T1000 (cell line): Measurements from ENCODE around the gene ATP1B2.

Source experiments
- DNase-seq: peaks from one replicate; lab custom pipeline; 2025; ENCODE audit warnings: mixed read lengths; lab: John Stamatoyannopoulos, UW

ATP1B2 gene

DNA sequence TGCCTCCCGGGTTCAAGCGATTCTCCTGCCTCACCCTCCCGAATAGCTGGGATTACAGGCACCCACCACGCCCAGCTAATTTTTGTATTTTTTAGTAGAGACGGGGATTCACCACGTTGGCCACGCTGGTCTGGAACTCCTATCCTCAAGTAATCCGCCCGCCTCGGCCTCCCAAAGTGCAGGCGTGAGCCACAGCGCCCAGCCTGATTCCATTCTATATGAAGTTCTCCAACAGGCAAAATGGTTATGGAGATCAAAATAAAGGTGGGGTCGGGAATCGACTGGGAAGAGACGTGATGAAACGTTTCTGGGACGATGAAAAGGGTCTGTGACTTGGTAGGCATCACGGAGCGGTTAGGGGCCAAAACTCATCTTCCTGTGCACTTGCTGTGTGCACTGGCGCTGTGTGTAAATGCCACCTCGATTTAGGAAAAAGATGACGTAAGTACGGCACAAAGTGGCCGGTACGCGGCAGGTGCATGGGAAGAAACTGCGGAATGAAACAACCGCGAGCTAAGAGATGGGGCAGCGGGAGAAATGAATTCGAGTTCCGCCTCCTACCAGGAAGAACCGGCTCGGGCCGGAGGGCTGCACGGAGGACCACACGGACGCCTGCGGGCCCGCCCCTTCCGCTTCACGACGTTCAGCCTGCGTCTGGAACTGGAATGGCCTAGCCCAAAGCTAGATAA is 35.0 kb downstream of the ATP1B2 start:
- DNase-seq = peak; percentile 78

DNA sequence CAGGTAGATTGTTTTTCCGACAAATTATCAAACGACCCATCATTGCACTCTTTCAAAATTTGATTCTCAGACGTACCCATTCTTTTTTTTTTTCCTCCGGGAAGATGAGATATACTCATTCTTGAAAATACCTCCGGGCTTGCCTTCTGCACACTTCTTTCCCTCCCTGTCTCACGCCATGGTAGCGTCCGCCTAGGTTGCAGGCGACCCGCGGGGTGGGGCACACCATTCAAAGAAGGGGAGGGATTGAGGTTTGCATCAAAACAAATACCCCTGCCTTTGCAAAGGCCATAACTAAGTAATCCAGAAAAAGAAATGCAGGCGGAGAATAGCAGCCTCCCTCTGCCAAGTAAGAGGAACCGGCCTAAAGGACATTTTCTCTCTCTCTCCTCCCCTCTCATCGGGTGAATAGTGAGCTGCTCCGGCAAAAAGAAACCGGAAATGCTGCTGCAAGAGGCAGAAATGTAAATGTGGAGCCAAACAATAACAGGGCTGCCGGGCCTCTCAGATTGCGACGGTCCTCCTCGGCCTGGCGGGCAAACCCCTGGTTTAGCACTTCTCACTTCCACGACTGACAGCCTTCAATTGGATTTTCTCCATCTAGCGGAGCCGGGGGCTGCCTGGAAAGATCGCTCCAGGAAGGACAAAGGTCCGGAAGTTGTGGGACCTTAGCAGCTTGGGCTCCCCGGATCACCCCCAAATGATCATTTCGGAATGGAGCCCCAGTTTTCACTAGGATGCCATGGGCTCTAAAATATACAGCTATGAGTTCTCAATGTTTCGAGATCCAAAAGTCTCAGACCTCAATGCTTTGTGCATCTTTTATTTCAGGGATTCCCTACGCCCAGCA is 35.7 kb downstream of the ATP1B2 start:
- peak; percentile 78 for DNase-seq

DNA sequence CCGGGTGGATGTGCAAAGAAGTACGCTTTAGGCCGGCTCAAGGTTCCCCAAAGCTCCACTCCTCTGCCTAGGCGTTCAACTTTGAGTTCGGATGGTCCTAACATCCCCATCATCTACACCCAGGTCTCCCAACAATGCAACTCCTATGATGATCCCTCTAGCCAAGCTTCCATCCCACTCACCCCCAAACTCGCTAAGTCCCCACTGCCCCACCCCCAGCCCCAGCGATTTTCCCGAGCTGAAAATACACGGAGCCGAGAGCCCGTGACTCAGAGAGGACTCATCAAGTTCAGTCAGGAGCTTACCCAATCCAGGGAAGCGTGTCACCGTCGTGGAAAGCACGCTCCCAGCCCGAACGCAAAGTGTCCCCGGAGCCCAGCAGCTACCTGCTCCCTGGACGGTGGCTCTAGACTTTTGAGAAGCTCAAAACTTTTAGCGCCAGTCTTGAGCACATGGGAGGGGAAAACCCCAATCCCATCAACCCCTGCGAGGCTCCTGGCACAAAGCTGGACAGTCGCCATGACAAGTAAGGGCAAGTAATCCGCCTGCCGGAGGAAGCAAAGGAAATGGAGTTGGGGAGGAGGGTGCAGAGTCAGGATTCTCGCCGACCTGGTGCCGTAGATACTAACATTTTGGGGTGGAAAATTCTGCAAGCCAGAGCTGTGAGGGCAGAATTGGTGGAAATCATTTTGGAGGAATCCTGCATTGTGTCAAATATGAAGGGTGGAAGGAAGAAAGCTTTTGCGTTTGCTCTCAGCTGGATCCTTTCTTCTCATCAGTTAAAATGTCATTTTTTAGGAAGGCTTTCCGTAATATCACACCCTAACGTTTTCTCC is 36.6 kb downstream of the ATP1B2 start, which contains the start of gene TP53:
Gene TP53 (minus strand): TSS at position 419 of the 836 bp plus-strand sequence. CDS start 10,896 bp downstream, outside the sequence.
- peak; percentile 79 for DNase-seq

DNA sequence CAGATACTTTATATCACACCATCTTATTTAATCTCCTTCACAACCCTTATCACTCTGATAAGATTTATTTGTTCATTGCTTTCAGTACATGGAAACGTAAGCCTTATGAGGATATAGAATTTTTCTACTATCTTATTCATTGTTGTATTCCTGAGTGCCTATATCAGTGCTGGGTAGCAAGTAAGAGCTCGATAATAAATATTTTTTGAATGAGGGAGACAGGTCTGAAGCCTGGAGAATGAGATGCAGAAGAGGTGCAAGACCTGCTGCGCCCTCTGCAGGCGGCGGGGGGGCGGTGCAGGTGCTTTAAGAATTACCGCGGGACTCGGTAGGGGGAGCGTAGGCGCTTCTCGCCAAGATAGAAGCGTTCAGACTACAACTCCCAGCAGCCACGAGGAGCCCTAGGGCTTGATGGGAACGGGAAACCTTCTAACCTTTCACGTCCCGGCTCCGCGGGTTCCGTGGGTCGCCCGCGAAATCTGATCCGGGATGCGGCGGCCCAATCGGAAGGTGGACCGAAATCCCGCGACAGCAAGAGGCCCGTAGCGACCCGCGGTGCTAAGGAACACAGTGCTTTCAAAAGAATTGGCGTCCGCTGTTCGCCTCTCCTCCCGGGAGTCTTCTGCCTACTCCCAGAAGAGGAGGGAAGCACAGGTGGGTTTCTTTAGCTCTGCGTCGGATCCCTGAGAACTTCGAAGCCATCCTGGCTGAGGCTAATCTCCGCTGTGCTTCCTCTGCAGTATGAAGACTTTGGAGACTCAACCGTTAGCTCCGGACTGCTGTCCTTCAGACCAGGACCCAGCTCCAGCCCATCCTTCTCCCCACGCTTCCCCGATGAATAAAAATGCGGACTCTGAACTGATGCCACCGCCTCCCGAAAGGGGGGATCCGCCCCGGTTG is 37.4 kb downstream of the ATP1B2 start, which contains the start of gene WRAP53:
Gene WRAP53 (plus strand): TSS at position 570 of the 900 bp plus-strand sequence. CDS start 172 bp downstream, at position 742.
- DNase-seq = peak; percentile 99

DNA sequence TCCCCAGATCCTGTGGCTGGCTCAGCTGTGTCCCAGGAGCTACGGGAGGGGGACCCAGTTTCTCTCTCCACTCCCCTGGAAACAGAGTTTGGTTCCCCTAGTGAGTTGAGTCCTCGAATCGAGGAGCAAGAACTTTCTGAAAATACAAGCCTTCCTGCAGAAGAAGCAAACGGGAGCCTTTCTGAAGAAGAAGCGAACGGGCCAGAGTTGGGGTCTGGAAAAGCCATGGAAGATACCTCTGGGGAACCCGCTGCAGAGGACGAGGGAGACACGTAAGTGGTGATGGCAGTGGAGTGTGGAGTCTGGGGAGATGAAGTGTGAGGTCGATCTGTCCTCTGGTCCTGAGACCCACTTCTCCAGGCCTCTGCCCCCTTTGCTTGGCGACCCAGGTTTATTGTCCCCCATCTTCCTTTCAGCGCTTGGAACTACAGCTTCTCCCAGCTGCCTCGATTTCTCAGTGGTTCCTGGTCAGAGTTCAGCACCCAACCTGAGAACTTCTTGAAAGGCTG is 38.1 kb downstream of the ATP1B2 start:
- no peak for DNase-seq

DNA sequence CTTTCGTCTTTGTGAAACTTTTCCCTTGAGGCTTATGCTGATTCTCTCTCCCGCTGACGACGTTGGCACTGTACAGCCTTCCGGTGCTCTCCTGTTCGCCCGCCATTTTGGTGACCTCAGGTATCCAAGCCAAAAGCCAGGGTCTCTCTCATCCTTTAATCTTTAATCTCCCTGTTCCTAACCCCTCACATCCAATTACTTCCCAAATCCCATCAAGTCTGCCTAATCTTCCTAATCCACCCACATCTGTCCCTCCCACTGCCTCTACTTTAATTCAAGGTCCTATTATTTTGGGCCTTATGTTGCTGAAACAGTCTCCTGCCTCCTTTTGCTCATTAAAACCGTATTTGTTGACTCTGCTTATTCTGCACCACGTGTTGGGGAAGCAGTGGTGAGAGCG is 44.9 kb downstream of the ATP1B2 start:
- DNase-seq = no peak

DNA sequence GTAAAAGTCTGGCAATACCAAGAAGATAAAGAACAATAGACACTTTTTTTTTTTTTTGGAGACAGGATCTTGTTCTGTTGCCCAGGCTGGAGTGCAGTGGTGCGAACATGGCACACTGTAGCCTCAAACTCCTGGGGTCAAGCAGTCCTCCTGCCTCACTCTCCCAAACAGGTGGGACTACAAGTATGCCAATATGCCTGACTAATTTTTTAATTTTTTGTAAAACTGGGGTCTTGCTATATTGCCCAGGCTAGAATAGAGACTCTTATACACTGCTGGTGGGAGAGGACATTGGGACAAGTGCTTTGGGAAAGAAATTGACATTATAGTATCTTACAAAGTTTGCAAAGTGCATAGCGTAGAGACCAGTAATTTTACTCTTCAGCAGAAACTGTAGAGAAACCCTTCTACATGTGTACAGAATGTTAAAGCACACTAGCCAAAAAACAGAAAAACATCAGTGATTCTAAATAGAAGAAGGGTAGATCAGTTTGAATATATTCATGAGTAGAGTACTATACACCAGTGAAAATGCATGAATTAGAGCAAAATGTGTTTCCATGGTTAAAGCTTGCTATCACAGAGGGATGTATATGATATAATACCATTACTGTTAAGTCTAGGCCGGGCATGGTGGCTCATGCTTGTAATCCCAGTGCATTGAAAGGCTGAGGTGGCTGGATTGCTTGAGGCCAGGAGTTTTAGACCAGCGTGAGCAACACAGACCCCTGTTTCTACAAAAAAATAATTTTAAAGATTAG is 47.3 kb downstream of the ATP1B2 start:
- DNase-seq = no peak

DNA sequence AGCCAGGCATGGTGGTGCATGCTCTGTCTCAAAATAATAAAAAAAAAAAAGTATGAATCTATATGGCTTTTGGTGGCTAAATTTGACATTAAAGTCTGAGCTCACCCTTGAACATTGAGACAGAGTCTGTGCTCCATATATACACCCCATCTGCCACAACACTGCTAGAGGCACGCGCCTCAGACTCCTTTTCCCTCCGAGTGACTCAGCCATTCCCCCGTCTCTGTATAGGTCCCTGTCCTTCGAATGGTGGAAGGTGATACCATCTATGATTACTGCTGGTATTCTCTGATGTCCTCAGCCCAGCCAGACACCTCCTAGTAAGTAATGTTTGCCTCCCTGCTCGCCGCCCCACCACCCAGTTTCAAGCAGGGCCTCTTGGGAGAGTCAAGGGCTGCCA is 49.8 kb downstream of the ATP1B2 start:
- no peak for DNase-seq

DNA sequence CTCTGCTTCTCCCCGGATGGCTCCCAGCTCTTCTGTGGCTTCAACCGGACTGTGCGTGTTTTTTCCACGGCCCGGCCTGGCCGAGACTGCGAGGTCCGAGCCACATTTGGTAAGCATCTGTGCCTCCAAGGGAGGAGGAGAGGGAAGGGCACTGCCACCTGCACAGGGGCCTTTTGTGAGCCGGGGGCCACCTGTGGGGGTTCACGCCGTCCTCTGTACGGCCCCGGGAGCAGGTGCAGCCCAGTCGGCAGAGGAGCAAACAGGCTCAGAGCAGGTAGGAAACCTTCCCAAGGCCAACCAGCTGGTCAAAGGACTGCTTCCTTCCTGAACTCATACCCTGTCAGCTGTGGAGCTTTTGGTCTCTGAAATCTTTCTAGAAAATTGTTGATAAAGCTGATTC is 51.0 kb downstream of the ATP1B2 start:
- no peak for DNase-seq

DNA sequence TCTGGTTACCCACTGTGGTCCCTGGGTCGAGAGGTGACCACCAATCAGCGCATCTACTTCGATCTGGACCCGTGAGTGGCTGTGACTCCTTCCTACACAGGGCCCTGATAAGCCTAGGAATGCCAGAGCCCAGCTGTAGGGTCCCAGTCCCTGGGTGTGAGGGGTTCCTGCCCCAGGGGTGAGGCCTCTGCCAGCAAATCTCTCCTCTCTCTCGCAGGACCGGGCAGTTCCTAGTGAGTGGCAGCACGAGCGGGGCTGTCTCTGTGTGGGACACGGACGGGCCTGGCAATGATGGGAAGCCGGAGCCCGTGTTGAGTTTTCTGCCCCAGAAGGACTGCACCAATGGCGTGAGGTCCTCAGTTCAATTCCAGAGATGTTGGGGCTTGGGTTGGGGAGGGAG is 52.0 kb downstream of the ATP1B2 start:
- no peak for DNase-seq

DNA sequence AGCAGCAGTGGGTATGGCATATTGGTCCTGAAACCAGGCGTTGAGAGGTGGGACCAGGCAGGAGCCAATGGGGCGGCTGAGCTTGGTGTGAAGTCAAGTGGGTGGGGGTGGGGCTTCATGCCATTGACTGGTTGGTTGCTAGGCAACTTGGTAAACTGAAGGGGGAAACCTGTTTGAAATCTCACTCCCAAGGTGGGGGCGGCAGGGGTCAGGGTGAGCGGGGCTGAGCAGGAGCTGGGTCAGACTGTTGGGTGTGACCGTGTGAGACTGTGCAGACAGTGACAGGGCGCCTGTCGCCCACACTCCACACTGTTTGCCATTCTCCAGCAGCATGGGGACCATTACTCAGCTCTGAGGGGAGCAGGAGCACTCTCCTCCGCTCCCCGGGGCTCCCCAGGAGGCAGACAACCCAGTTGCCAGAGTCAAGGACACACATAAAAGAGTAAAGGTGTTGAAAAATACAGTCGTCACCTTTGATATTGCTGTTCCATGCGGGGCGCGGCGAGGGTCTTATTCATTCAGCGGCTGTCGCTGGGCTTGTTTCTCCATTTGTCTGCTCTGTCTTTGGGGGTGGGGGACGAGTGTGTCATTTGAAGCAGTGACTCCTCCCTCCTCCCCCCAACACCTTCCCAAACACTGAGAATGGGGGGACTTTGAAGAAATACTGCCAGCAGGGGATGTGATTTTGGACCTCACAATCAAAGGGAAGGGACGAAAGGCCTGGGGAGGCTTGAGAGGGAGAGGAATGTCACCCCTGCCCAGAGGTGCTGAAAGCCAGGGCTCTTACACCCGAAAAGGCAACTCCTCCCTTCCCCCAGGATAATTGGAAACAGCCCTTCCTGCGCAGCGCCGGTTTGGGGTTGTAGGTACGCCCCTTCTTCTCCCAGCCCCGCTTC is 53.1 kb downstream of the ATP1B2 start:
- DNase-seq = no peak

DNA sequence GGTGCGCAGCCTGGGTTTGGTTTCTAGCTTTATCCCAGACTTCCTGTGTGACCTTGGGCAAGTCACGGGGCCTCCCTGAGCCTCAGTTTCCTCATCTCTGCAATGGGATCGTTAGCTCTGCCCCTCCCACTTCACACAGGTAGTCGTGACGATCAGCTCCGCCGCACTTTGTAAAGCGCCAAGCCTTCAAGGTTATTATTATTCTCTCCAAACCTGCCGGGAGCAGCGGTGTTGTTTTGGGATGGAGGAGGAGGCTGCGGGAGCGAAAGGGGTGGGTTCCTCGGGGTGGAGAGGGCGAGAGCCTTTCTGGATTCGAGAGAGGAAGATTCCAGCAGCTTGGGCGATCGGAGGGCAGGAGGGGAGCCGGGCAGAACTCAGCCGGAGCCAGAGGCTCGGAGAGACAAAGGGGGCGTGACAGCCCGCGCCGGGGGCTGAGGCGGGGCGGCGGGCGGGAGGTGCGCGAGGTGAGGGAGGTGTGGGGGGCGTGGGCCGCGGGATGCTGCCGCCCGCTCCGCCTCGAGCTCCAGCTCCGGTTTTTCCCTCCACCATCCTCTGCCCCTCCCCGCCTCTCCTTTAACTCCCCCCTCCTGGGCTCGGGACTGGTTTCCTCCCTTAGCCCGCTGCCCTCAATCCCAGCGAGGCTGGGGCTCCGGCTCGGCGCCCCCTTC is 54.0 kb downstream of the ATP1B2 start, which contains the start of gene EFNB3:
Gene EFNB3 (plus strand): TSS at position 602 of the 668 bp plus-strand sequence. CDS start 397 bp downstream, outside the sequence.
- no peak for DNase-seq

DNA sequence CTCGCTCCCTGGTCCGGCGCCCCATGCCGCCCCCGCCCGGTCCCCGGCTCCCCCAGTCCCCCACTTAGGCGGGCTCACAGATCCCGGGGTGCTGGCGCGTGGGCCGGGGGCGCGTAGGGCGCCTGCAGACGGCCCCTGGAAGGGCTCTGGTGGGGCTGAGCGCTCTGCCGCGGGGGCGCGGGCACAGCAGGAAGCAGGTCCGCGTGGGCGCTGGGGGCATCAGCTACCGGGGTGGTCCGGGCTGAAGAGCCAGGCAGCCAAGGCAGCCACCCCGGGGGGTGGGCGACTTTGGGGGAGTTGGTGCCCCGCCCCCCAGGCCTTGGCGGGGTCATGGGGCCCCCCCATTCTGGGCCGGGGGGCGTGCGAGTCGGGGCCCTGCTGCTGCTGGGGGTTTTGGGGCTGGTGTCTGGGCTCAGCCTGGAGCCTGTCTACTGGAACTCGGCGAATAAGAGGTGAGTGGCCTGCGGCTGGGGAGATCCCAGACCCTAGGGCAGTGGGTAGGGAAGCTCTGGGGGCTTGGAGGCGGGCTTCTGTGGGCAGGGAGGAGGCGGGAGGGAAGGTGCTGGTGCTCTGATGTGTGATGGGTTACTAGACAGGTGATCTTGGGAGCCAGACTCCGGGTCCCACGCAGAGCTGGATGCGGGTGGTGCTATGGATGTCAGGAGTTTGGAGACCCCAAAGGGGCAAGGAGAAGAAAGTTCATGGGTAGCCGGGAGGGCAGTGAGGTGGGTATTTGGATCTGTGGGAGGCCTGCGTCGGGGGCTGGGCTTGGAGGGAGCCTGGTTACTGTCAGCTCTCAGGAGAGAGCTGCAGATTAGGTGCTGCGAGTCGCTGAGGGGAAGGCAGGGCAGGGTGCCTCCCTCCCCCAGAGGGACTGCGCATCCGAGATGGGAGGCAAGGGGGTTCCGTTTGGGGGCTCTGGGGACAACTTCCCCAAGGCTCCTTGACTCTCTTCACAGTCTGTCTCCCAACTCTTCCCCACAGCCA is 54.8 kb downstream of the ATP1B2 start:
- no peak for DNase-seq

DNA sequence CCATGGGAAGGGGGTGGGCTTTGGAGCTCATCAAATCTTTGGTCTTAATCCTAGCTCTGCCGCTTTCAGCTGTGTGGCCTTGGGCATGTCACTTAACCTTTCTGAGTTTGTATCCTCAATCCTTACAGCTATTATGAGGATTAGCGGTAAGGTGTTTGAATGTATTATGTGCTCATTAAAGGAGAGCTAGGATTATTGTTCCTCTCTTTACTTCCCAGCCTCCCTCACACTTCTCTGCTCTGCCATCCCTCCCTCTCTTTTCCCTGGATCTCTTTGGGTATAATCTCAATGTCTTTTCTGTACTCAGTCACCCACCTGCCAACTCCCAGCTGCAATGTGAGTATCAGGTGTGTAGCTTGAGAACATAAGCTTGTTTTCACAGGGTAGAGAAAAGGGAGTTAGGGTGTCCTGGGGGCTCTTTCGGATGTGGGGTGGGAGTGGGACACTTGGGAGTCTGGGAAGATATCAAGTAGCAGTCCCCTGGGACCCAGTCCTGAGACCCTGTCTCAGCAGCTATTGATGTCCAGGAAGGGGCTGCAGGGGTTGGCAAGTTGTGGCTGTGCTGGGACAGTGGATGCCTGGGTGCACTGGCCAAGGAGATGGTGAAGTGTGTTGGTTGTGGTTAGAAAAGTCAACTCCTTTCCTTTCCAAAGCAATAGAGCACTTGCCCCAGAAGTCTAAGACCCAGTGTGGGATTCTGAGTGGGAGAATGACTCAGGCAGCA is 56.1 kb downstream of the ATP1B2 start:
- no peak for DNase-seq
